Cardiac fibroblast (primary cell): ENCODE data around the gene CRAMP1.

Source experiments
- DNase-seq, 2 donors: peaks; one replicate each; pipeline versions ENCODE4 v3.0.0 to v3.0.0-alpha.2; 2010; ENCODE audit warnings: low read depth in 2 of 2
- H3K4me3 ChIP-seq, 2 donors: replicated peaks in 1 of 2; 1 replicate in 1 of 2; 2 replicates in 1 of 2; pipeline ENCODE4 v1.5.1; 2011; ENCODE audit warnings: low read depth in 2 of 2, low read length in 2 of 2, mild to moderate bottlenecking in 2 of 2, moderate library complexity in 1 of 2
- CTCF ChIP-seq: IDR thresholded peaks from one replicate; pipeline ENCODE4 v1.5.1; 2011; ENCODE audit warnings: low read depth, mild to moderate bottlenecking, low read length, inconsistent platforms

The CRAMP1 gene

GRCh38 chr16:1620391-1620790 is 8.2 kb downstream of the CRAMP1 start:
- no peak for TF ChIP-seq CTCF
- H3K4me3 ChIP-seq, result no peak overlapping the region
- no peak for DNase-seq

GRCh38 chr16:1621851-1622250 is 9.7 kb downstream of the CRAMP1 start:
- no peak overlapping the region for H3K4me3 ChIP-seq
- no peak for TF ChIP-seq CTCF
- no peak for DNase-seq

GRCh38 chr16:1626327-1626726 is 14.2 kb downstream of the CRAMP1 start:
- H3K4me3 ChIP-seq, result no peak overlapping the region
- DNase-seq, result no peak
- no peak for TF ChIP-seq CTCF

- no peak for DNase-seq
- TF ChIP-seq CTCF, result no peak
- no peak overlapping the region for H3K4me3 ChIP-seq
Measured at GRCh38 chr16:1626776-1627175, 14.6 kb downstream of the CRAMP1 start.

- H3K4me3 ChIP-seq, result no peak overlapping the region
- TF ChIP-seq CTCF, result no peak
- DNase-seq, result no peak
Measured at GRCh38 chr16:1630450-1631213, 18.5 kb downstream of the CRAMP1 start.

- H3K4me3 ChIP-seq, result no peak overlapping the region
- DNase-seq, result no peak
- TF ChIP-seq CTCF, result no peak
Measured at GRCh38 chr16:1631230-1631629, 19.1 kb downstream of the CRAMP1 start.
